ENCODE measurements around the gene TMEM132C. TPM values are rescaled to one million over a fixed set of nuclear protein-coding genes. Genes with fewer than 3 reads are reported as not detected.

TMEM132C gene
- total and polyA plus RNA-seq, 2 of the 8 experiments (the other 6 are each of a cell fraction or from before 2014, with no cell fraction given) = 0.23 to 0.76 TPM

DNA sequence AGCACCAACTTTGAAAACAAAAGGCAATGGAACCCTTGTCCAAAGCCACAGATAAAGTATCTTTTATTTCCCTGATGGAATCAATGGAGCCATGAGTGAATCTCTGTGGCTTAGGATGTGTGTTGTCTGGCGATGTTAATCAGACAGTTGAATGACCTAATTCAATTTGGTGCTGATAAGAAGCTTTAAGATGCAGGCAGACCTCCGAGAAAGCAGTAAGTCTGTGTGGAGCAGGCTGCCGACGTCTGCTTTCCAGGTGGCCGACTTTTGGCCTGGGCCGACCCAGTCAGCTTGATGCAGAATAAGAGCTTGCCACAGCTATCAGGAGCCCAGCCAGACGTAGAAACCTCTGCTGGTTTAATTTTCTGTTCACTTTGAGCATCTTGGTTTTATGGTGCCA lies 21.1 kb upstream of the TMEM132C start:
- no peak overlapping the region for H3K4me2 ChIP-seq (ENCODE audit: insufficient read depth in 1 of 2, low read depth in 2 of 2, low read length in 2 of 2)
- H4K5ac ChIP-seq (ENCODE audit: insufficient read length, low read depth, low read length) = no peak overlapping the region
- no peak overlapping the region for H2BK120ac ChIP-seq (replicated peaks; ENCODE audit: low read depth, low read length)
- H3K36me3 ChIP-seq (ENCODE audit: control insufficient read depth in 2 of 4, insufficient read depth in 4 of 4, low read length in 3 of 4) = no peaks in the 10 kb centered on the region
- H4K20me1 ChIP-seq (replicated peaks in 1 of 2; ENCODE audit: control insufficient read depth in 1 of 2, insufficient read depth in 2 of 2, low read length in 2 of 2) = no peaks in the 10 kb centered on the region
- POLR2A ChIA-PET (ENCODE audit: partially characterized antibody) = no interaction called here
- CTCF ChIA-PET (ENCODE audit: partially characterized antibody) = interaction anchor here (1.6 kb wide), 1 partner anchor 14 kb away, joined by 4 read pairs; no protein-coding TSS in a partner anchor
- H2BK20ac ChIP-seq (ENCODE audit: low read length) = no peak overlapping the region
- H3K27me3 ChIP-seq (replicated peaks in 1 of 4; ENCODE audit: control insufficient read depth in 3 of 4, extremely low read depth in 1 of 4, insufficient read depth in 3 of 4, low read length in 3 of 4) = no peaks in the 10 kb centered on the region; a peak in 1 of 7 replicates
- peaks cover 0 to 3% (median 0%) of the 10 kb centered on the region in 4 experiments; a peak in 2 of 7 replicates for H3K4me1 ChIP-seq (replicated peaks in 1 of 4; ENCODE audit: control insufficient read depth in 3 of 4, insufficient read depth in 4 of 4, low read length in 3 of 4)
- no peak overlapping the region for H3K56ac ChIP-seq (replicated peaks; ENCODE audit: insufficient read length, low read depth, low read length)
- FAIRE-seq (no peak), DNase-seq (ENCODE audit: low read depth in 1 of 2, low spot score in 2 of 2) (no peak)
- no peaks in the 10 kb centered on the region for H3K79me2 ChIP-seq (ENCODE audit: control insufficient read depth in 1 of 2, insufficient read depth in 2 of 2, low read length in 2 of 2)
- H4K8ac ChIP-seq (ENCODE audit: extremely low read depth, insufficient read depth, low read length) = no peak overlapping the region
- no peak overlapping the region for H4K91ac ChIP-seq (replicated peaks; ENCODE audit: insufficient read length, low read length)
- no peak overlapping the region for H3K23ac ChIP-seq (ENCODE audit: insufficient read length)
- H3K14ac ChIP-seq (ENCODE audit: insufficient read length) = no peak overlapping the region
- H2BK15ac ChIP-seq (ENCODE audit: low read length) = no peak overlapping the region
- H3K9ac ChIP-seq (replicated peaks in 1 of 4; ENCODE audit: extremely low read depth in 1 of 4, low read depth in 3 of 4, low read length in 3 of 4) = no peak overlapping the region
- H3K18ac ChIP-seq (ENCODE audit: extremely low read depth, low read length) = no peak overlapping the region
- no peak overlapping the region for H2BK5ac ChIP-seq (ENCODE audit: low read depth, low read length)
- no peak overlapping the region for H3K4ac ChIP-seq (replicated peaks; ENCODE audit: insufficient read length, low read depth, low read length)
- H3K9me3 ChIP-seq (ENCODE audit: insufficient read depth in 2 of 2, low read depth in 1 of 2, low read length in 1 of 2) = peaks cover 15 to 23% of the 10 kb centered on the region in 2 experiments
- H3K4me3 ChIP-seq (ENCODE audit: extremely low read depth in 1 of 4, insufficient read depth in 2 of 4, low read depth in 3 of 4, low read length in 4 of 4) = no peak overlapping the region
- H2AFZ ChIP-seq (ENCODE audit: low read length) = no peak overlapping the region
- WGBS, 2 experiments (ENCODE audit: extremely low coverage in 1 of 2, insufficient coverage in 1 of 2, insufficient read length in 1 of 2, insufficient replicate concordance in 2 of 2, low coverage in 1 of 2, low lambda C conversion rate in 2 of 2, missing lambda C conversion rate in 1 of 2) = 70% methylated on average over 7 of the region's 7 CpGs; no CpG with 5 or more reads in 1 of the 2 experiments
- H3K27ac ChIP-seq (ENCODE audit: low read depth, low read length) = no peak overlapping the region
- no peak overlapping the region for H2BK12ac ChIP-seq (ENCODE audit: low read depth, low read length)
- H2AK5ac ChIP-seq (ENCODE audit: low read depth, low read length) = no peak overlapping the region
- no peaks in the 10 kb centered on the region for H3K79me1 ChIP-seq (ENCODE audit: low read depth, low read length)
- peaks cover 1% of the 10 kb centered on the region; the same call in 1 of the 2 replicates for H3K23me2 ChIP-seq (ENCODE audit: low read depth, low read length)
- no peak for TF ChIP-seq KDM5A (IDR thresholded peaks at IDR 0.05; ENCODE audit: low read length)
- no peak for TF ChIP-seq GABPA (IDR thresholded peaks at IDR 0.05; ENCODE audit: borderline replicate concordance, insufficient read depth, low read length)
- TF ChIP-seq CBX8 (IDR thresholded peaks at IDR 0.05; ENCODE audit: borderline replicate concordance, low read depth, low read length) = no peak
- no peak for TF ChIP-seq EGR1 (IDR thresholded peaks at IDR 0.05; ENCODE audit: borderline replicate concordance, low read depth, low read length)
- TF ChIP-seq SUZ12 (IDR thresholded peaks at IDR 0.05; ENCODE audit: low read length) = no peak
- TF ChIP-seq RXRA (IDR thresholded peaks at IDR 0.05; ENCODE audit: insufficient read depth, low read depth, low read length) = no peak
- no peak for TF ChIP-seq KDM1A (IDR thresholded peaks at IDR 0.05; ENCODE audit: borderline replicate concordance, low read length)
- TF ChIP-seq ATF3 (IDR thresholded peaks at IDR 0.05; ENCODE audit: insufficient read depth, low read depth, low read length) = no peak
- TF ChIP-seq RFX5 (IDR thresholded peaks at IDR 0.05; ENCODE audit: borderline replicate concordance, low read depth, low read length) = no peak
- no peak for TF ChIP-seq ASH2L (IDR thresholded peaks at IDR 0.05; ENCODE audit: low read length)
- TF ChIP-seq SIX5 (IDR thresholded peaks at IDR 0.05; ENCODE audit: low read depth, low read length) = no peak
- TF ChIP-seq TCF12 (IDR thresholded peaks at IDR 0.05; ENCODE audit: low read depth, low read length) = no peak
- TF ChIP-seq SIRT6 (IDR thresholded peaks at IDR 0.05; ENCODE audit: low read length) = no peak
